Measurements from ENCODE around the gene HOXA2.

HOXA2 gene

DNA sequence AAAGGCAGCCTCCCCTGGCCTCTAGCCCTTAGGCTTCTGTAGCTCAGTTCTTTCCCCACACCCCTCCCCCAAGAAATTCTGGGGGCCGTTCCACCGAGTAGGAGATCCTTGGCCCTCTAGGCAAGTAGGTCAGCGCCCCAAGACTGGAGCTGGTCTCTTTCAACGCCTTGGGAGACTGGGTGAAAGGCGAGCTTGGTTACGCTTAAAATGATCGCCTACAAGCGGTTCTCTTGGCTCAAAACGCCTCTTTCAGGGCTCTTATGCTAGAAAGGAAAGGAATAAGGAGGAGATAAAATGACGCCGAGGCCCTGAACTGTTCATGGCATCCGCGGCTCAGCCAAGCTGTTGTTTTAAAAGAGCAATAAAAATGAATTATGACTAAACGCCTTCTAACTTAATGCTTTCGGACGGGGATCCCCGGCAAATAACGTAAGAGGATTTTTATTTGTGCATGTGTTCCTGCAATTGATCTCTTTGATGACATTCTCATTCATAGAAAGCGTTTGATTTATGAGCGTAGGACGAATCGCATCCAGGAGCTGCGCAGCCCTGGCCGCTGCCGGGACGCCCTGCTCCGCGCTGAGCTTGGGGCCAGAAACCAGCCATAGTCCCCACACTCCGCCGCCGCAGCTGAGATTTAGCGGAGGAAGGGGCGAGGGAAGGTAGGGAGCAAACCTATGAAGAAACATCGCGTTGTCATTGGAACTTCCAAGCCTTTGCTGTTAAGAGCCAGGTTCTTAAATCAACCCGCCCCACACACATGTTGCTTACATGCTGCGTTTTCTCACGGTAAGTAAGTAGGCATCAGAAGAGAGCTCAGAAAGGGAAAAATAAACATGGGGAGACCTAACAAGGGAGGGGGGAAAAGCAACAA is 3.7 kb downstream of the HOXA2 start:
- DNase-seq (ENCODE audit: low read depth), result no peak

DNA sequence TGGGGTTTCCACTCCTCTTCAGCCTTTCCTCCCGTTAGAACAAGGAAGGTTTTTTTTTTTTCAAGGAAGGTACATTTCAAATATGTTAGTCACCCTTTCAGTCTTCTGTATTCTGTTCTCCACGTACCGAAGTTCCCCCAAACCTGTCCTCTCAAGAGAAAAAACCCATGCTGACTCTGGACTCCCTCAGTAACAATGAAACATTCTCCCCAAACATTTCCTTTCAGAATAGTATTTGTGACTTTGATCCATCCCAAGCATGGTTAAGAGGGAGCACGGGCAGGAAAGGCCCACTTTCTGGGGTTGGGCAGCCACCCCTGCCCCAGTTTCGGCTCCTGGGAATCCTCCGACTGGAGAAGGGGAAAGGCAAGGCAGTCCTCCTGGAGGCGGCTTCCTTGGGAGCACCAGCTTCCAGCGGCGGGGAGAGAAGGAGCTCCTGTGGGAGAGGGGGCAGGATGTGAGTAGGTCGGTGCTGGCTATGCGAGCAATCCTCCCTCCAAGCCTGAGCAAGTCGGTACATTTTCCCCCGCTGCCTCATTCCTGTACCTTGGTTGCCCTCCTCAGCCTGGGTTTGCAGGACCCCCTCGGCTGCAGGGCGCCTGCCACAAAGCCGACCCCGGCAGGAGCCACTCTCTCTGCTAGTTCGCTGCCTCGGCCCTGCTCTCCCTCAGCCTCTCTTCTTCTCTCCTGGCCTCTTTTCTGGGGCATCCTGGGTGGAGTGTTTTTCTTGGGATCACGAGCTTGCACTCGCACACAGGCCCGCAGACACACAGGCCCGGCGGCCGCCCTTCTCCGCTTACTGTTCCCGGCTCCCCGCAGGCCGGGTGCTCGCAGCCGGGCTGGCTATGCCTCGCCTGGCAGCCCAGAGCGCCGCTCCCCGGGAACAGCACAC is 4.6 kb downstream of the HOXA2 start:
- DNase-seq (ENCODE audit: low read depth), result no peak

DNA sequence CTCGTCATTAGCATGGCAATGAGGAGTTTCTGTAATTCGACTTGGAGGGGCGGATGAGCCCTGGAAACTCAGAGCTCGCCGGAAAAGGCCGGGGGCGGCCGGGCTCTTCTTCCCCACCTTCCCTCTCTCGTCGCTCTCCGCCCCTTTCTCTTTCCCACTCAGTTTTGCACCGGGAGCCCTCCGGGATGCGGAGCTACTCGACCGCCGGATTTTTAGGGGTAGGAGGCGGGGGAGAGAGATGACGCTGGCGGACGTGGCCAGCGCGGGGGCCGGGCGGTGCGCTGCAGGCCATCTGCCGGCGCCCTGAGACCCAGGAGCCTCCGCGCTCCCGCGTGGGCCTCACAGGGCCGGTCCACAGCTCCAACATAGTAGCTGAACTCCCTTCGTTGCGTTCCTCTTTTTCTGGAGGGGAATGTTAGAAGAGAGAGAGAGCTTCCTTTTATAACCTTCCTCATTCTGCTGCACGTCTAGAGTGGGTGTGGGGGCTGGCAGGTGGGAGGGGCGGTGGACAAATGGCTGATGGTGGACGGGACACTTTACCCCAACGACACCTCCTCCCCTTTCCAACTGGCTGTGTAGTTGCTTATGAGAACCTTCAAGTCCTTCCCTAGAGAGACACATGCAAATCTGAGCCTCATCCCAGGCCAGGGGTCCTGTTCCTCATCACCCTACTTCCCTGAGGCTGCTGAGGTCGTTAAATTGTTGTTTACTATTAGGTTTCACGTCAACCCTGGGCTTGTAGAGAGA is 5.5 kb downstream of the HOXA2 start:
- no peak for DNase-seq (ENCODE audit: low read depth)

DNA sequence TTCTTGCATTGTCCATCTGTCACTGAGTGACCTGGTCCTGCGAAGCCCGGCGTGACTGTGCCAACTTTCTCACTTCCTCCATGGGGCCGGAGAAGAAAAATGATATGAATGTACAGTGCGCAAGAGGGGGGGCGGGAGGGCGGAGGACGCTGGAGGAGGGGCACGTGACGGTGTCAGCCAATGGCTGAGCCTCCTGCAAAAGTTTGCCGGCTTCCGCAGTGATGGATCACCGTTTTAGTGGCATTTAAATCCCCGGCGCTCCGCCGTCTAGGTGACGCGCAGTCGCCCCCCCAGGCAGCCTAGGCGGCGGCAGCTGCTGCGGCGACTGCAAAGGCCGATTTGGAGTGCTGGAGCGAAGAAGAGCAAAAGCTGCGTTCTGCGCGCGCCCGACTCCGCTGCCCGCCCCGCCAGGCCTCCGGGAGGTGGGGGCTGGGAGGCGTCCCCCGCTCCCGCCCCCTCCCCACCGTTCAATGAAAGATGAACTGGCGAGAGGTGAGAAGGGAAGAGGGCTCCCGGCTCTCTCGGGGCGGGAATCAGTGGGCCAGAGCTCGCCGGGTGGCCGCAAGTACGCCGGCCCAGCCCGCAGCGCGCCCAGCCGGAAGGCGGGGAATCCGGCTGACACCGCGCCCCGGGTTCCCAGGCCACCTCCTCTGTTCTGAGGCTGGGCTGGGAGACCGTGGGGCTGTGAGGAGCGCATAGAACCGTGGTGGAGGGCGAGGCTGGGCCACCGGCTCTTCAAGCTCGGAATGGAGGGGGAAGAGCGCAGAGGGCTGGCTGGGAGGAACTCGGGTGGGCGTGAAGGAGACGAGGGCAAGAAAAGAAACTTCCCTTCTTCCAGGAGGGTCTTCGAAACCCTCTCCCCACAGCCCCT is 6.4 kb downstream of the HOXA2 start, which contains the start of gene HOXA1:
Gene HOXA1 (minus strand): TSS at position 104 of the 871 bp plus-strand sequence. CDS start 88 bp downstream, at position 16.
- DNase-seq (ENCODE audit: low read depth), result peak; percentile 64

DNA sequence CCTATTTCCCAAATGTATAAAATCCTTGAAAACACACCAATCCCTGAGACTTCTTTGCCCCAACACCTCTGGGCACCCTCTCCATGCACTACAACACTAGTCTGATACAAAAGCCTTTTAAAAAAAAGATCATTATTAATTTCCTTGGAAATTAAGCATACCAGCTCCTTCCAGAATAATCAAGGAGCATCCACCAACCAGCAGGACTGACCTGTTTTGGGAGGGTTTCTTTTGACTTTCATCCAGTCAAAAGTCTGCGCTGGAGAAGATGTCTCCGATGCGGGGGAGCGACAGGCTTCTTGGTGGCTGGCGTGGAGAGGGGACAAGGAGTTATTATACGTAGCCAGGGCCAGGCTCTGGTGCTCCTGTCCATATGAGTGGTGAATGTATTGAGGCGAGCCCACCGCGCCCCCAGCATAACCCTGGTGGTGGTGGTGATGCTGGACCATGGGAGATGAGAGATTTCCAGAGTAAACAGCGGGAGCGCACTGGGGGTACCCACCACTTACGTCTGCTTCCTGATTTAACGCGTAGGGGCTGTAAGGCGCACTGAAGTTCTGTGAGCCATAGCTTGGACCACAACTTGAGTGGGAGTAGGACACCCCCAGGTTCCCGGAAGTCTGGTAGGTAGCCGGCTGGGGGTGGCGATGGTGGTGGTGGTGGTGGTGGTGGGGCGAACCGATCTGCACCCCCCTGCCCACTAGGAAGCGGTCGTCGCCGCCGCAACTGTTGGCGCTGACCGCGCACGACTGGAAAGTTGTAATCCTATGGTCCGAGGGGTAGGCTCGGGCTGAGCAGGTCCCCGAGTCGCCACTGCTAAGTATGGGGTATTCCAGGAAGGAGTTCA is 7.2 kb downstream of the HOXA2 start:
- DNase-seq (ENCODE audit: low read depth), result no peak

DNA sequence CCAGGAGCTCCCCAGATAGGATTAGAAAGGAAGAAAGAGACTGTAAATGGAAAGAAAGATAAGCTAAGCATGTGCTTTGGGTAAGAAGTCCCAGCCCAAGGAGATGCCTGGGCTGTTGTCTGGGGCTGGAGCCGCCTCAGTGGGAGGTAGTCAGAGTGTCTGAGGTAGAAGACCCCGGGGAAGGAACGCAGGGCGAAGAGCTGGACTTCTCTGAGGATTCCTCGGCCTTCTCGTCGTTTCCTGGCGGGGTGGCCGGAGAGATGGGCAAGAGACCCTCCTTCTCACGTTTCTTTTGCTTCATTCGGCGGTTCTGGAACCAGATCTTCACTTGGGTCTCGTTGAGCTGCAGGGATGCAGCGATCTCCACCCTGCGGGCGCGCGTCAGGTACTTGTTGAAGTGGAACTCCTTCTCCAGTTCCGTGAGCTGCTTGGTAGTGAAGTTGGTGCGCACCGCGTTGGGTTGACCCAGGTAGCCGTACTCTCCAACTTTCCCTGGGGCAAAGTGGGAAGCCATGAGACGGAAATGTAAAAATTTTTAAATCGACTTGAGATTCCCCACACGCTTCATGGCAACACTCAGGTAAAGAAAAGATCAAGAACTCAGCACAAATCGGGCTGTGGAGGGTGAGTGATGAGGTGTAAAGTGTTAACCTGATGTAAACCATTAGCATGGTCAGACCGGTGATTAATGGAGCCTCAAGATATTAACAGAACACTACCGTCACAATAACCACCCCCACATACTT is 8.0 kb downstream of the HOXA2 start:
- DNase-seq (ENCODE audit: low read depth), result no peak

DNA sequence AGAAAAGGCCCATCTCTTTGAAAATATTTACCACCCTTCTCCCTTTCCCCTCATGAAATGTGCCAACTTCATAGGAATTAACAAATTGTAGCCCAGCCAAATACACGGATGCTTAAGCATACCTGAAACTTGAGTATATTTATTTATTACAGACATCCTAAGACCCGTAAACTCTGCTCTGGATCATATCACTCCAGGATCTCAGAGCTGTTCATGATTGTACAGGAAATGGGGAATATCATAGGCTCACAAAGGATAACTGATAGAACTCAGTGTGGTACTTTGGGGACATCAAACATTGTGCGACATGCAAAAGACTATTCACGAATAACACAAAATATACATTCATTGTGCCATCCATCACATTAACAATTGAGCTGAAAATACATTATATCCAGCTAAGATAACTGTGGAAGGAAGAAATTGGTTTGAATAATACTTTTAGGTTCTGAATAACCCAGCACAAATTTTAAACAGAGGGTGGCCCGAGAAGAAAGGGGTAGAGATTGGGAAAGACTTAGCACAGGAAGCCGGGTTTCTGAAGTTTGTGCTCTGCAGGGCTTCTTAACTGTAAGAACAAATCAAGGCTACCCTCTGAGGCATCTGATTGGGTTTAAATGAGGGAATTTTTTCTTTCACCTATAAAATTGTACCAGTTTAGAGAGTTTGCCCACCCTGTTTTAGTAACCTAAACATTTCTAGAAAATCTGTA is 9.1 kb downstream of the HOXA2 start:
- DNase-seq (ENCODE audit: low read depth), result no peak

DNA sequence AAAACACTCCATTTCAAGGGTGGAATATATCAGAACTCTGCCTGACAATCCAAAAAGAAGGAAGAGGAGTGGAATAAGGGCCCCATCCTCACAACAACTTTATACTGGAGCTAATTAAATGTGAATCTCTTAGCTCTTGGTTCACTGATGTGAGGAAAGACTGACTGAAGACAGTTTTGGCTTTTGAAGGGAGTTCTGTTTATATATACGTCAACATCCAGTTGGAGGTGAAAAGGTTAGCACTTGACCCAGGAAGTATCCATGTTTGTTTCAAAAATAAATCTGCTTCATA is 9.7 kb downstream of the HOXA2 start:
- DNase-seq (ENCODE audit: low read depth), result no peak

DNA sequence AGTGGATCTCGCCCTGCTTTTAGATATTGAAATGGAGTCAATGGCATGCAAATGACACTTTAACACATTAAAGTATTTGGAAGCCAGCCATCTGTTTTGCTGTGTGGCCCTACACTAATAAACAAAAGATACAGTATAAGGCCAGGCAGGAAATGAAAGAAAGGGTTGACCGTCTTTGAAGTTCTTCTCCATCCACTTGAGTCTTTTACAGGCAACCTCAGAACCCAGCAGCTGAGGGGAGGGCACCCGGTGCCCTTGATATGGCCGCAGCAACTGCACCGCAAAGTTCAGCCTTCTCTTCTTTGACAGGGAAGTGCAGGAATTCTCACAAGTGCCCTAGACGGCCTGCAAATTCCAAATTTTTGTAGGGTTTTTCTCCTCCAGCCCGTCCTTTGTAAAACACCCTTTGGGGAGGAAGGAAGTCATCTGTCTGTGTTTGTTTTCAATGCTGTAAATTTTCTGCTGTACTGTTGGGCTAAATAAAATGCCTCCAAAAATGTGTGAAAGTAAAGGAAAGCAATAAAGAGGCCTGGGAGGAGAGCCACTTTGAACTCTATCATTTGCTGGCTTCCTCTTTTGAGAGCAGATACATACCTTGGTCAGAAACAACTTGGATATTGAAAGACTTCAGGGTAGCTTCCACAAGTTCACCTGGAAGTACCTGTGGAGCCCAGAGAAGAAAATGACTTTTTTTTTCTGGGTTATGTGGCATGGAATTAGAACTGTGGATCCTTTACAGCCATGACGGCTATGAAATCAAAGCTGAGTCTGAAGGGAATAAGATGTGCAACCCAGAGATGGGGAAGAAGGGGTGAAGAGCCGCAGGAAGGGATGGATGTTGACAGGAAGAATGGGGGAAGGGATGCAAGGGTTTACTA is 10.3 kb downstream of the HOXA2 start:
- no peak for DNase-seq (ENCODE audit: low read depth)

DNA sequence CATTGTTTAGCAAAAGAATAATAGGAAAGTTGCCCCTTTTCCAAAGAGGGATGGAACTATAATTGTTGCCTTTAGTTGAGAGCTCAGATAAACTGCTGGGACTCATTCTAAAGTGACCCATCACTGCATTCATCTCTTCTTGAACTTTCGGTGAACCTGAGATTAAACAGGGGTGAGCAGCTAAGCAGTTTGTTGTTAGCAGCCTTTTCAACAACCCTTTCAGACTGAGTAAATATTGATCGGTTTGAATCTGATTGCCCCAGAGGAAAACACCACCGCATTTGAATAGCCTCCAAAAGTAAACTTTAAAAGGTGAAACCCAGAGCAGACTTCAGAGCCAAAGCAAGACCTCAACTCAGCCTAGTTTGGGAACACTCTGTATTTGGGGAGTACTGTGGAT is 11.4 kb downstream of the HOXA2 start:
- DNase-seq (ENCODE audit: low read depth), result no peak

DNA sequence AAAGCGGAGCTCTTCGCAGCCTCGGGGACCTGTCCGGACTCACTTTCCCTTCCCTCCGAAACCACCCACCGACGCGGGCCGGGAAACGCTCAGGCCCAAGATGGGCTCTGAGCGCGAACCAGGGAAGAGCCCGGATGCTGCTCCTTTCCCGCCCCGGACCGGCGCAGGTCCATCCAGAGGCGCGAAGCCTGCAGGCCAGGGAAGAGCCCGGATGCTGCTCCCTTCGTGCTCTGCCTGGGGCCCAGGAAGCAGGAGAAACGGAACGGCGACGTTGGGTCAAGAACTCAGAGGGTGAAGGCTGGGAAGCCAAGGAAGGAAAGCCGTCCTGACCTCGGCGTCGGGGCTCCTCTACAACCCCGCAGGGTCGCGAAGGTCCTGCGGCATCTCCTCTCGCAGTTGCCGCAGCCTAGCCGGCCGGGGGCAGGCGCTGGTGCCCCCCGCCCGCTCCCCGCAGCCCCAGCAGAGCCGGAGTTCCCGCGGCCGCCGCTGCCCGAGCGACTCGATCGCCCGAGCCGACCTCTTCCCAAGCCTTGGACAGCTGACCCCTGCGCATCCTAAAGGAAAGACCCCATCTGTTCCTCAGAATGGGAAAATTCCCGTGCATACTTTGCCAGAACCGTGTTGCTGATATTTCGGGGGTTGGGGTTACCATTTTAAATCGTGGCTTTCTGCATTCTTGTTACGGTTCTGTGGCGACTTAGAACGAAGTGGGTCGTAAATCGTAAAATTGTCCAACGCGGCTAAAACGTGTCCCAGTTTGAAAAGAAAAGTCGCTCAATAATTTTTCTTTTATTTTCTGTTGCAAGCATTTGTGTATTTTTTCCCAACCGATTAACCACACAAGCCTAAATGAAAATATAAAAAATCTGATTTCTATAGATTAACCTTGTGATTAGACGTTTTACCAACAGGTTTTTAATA is 14.2 kb downstream of the HOXA2 start:
- DNase-seq (ENCODE audit: low read depth), result no peak

DNA sequence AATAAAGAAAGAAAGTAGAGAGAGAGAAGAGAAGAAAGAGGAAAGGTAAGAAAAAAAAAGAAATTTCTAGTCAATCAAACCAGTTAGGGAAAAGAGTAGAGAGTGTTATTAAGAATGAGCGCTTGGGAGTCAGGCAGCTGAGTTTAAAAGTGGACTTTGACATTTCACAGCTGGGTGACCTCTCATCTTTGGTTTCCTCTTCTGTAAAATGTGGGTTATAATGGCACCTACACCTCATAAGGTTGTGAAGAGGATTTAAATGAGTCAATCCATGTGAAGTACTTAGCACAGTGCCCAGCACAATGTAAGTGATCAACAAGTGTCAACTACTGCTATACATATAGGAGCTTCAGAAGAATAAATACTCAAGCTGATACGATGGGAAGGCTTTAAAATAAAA is 18.8 kb downstream of the HOXA2 start:
- no peak for DNase-seq (ENCODE audit: low read depth)

DNA sequence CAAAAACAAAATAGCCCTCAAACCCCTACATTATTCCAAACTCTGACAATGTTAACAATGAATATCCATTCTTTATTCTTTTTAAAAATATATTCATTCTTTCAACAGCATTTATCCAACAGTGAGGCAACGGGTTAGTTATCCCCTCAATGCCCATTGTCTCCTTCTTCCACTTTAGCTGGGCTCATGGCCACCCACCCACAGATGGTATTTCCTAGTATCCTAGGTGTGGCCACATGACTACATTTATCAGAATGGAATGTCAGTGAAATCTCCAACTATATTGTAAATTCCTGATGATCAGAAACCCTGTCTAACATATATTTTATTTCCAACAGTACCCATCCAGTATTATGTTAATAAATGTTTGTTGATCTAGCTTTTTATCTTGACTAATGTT is 20.3 kb downstream of the HOXA2 start:
- DNase-seq (ENCODE audit: low read depth), result no peak

DNA sequence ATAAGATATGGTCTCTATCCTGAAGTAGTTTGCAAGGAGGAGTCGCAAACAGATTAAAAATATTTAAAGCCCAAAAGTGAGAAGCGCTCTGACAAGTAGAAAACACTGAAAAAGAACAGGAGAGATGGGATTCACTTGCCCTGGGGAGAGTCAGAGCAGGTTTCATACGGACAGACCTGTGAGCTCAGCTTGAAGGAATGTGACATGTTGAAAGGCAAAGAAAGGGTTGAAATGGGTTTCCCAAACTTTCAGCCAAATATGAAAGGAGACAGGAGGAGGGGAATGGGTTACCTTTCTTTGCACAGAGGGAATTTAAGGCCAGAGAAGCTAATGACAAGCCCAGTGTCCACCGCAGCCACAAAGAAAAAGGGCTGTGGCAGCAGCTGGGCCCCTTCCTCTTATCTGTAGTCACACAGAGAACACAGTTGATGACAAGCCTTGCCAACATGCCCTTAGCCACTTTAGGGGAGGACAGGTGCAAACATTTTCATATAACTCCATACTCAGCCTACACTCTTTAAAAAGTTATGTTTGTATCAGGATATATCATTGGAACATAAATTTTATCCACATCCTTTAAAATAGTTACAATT is 21.5 kb downstream of the HOXA2 start:
- no peak for DNase-seq (ENCODE audit: low read depth)

DNA sequence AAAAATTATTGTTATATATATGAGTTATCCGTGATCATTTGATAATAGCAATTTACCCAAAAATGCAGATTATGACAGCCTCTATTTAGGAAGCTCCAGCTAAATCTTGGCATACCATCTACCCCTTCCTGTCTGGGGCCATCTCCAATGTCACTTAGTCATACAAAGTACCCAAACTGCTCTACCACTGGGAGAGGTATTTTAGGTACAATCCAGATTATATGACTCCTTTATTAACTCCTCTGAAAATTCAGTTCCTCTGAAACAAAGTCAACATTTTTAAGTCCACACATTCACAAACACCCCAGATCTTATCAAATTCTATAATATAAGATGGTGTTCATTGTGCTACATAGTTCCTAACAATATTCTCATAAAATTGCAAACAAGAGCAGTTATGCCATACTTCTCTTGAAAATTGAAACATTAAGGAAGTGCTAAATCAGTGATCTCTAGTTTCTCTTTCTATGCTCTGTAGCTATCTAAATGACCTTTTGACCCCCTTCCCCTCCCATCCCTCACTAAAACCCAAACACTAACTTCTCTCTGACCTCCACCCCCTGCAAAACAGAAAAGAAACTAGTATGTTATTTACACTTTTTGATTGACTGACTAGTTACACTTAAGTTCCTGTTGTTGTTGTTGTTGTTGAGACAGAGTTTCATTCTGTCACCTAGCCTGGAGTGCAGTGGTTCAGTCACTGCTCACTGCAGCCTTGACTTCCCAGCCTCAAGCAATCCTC is 23.1 kb downstream of the HOXA2 start:
- no peak for DNase-seq (ENCODE audit: low read depth)

Data from stimulated activated CD8-positive, alpha-beta memory T cell treated with anti-CD3 and anti-CD28 coated beads, Interleukin-12 subunit alpha, Interleukin-12 subunit beta, amount 100 ng/mL, for 4 hours (primary cell).